Measurements from ENCODE around the gene TSBP1.
"Not testable (repeated sequence)": the region's sequence is repeated elsewhere in the genome, so short reads cannot be mapped to it uniquely, and the experiment has no call there.

Gene TSBP1

GRCh38 chr6:32271429-32271828, 100.3 kb downstream of the TSBP1 start:
- no peak for DNase-seq

- not testable (repeated sequence) for DNase-seq
These were observed 103.2 kb downstream of the TSBP1 start for GRCh38 chr6:32268459-32268858.

GRCh38 chr6:32267035-32267434, 104.7 kb downstream of the TSBP1 start:
- DNase-seq: no peak

- DNase-seq: not testable (repeated sequence)
These were observed 114.4 kb downstream of the TSBP1 start for GRCh38 chr6:32257262-32257661.

- no peak for DNase-seq
These were observed 116.2 kb downstream of the TSBP1 start for GRCh38 chr6:32255199-32256153.

GRCh38 chr6:32254761-32255198, 116.9 kb downstream of the TSBP1 start:
- no peak for DNase-seq

- no peak for DNase-seq
These were observed 119.2 kb downstream of the TSBP1 start for GRCh38 chr6:32252331-32253009.

GRCh38 chr6:32249262-32249661, 122.4 kb downstream of the TSBP1 start:
- no peak for DNase-seq

- DNase-seq: no peak
These were observed 124.3 kb downstream of the TSBP1 start for GRCh38 chr6:32247401-32247800.

GRCh38 chr6:32244946-32245398, 126.7 kb downstream of the TSBP1 start:
- no peak for DNase-seq

GRCh38 chr6:32244270-32244669, 127.4 kb downstream of the TSBP1 start:
- no peak for DNase-seq
